ENCODE results near the gene TSC1.
"Not testable (repeated sequence)": the region's sequence is repeated elsewhere in the genome, so short reads cannot be mapped to it uniquely, and the experiment has no call there.

The TSC1 gene

DNA sequence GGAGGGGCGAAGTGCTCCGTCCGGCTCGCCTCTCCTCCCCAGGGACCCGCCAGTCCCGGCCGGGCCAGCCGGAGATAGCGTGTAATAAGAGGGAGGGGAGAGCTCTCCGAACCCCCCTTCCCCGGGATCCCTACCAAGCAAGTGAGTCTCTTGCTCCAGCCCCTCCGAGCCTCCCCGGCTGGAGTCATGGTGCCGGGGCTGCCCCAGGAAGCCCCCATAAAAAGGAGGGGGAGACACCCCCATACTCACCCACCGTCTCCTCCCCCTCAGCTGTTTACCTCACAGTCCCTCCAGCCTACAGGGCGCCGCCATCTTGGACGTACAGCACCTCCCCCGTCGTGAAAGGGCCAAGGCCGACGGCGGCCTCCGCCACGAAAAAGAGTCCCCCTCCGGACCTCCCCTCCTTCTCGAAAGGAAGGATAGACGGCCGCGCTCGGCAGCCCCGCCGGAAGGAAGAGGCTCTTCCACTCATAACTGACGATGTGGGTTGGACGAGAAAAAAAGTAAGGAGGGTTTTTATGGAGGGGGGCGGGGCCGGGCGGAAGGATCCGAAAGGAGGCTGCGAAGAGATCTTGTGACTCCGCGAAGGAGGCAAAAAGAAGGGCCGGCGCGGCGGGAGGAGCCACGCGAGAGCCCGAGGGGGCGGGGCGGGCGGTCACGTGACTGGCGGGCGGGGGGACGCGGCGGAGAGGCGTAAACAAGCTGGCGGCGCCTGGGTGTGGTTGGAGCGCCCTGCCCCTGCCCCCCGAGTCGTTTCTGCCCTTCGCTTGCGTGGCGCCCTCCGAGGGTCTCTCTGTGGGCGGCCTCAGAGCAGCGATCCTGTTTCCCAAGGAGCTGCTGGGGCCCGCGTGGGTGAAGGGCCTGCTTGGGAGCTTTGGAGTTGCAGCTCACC lies at the start of gene TSC1:
Gene TSC1, minus strand, starts transcription at position 323 of the 892 bp plus-strand sequence. CDS start 15,744 bp downstream, outside the sequence.
- peak; percentile 60 for DNase-seq

DNA sequence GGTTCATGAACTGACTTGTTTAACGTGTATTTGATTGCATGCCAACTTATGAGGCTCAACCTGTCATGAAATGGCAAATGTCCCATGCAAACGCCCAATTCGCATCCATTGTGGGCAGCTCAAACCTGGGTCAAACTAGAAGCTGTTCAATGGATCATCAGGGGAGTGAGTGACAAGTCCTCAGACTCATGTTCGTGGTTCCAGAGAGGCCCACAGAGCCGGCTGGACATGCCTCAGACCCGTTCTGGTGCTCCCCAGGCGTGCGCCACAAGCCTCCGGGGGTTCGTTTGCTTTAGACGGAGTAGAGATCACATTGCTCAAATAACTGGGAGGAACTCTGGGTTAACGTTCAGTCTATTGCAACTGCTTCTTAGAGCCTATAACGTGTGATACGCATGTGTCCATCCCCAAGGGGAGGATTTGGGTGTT lies 49.1 kb upstream of the TSC1 start:
- DNase-seq, result no peak

DNA sequence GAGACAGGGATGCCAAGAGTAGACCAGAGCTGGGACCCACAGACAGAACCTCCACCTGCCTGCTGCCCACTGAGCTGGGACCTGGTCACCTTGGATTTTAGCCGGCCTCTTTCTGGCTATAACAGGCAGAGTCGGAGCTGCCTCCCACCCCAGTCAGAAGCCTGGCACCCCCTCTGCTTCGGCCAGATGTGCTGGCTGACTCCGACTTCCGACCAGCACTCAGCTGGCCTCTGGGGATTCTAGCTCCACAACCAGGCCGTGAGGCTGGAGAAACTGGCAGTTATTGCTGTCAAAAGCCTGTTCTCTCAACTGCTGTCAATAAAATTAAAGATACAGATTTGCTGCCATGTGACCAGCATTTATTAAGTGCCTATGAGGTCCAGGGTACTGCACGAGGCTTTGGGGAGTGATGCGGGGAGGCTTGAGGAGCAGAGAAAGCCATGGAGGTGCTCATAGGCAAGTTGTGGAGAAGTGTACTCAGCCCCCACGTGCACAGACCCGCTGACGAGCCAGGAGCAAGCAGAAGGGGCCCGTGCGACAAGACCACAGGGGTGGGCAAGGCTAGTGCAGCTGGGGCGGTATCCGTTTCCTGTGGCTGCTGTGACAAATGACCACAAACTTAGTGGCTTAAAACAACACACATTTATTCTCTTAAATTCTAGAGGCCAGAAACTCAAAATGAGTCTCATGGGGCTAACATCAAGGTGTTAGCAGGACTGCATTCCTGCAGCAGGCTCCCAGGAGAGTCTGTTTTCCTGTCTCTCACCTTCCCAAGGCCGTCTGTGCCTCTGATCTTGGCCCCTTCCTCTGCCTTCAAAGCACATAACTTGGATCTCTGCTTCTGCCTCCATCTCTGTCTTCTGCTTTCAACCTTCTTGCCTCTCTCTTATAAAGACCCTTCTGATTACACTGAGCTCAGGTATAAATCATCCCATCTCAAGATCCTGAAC lies 47.2 kb upstream of the TSC1 start:
- DNase-seq, result no peak

DNA sequence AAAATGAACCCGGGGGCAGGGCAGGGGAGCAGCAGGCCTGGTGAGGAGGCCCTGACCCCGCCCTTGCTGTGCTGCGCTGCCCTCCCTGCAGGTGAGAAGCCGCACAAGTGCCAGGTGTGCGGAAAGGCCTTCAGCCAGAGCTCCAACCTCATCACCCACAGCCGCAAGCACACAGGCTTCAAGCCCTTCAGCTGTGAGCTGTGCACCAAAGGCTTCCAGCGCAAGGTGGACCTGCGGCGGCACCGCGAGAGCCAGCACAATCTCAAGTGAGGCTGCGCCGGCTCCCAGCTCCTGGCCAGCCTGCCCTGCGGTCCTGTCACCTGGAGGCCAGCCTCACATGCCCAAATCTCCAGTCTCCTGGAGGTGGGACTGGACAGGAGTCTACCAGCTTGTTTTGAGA lies 46.4 kb upstream of the TSC1 start:
- DNase-seq, result no peak

DNA sequence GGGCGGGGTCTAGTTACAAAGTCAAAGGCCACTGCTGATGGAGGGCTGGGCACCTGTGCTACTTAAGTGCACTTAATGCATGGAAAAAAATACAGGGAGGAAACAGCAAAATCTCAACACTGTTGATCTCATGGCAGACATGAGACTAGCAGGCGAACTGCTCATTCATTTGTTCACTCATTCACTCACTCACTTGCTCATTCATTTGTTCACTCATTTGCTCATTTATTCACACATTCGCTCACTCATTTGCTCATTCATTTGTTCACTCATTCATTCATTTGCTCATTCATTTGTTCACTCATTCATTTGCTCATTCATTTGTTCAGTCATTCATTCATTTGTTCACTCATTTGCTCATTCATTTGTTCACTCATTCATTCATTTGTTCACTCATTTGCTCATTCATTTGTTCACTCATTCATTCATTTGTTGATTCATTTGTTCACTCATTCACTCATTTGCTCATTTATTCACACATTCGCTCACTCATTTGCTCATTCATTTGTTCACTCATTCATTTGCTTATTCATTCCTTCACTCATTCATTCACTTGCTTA lies 45.7 kb upstream of the TSC1 start:
- not testable (repeated sequence) for DNase-seq

DNA sequence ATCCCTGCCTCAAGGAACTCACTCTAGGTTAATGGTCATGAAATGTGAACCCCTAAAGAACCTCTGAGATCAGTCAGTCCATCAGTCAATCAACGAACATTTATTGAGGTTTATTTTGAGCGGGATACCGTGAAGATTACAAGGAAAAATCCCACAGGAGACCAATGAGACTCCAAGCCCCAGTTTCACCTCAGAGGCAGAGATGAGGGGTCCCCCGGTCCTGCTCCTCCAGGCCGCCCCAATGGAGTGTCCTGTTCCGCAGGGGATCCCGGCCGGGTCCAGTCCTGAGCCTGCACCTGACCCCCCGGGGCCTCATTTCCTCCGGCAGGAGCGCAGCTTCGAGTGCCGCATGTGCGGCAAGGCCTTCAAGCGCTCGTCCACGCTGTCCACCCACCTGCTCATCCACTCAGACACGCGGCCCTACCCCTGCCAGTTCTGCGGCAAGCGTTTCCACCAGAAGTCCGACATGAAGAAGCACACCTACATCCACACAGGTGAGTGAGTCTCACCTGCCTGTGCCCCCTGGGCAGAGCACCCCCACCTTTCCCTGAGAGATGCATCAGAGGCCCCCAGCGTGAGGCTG lies 45.1 kb upstream of the TSC1 start:
- DNase-seq, result no peak

DNA sequence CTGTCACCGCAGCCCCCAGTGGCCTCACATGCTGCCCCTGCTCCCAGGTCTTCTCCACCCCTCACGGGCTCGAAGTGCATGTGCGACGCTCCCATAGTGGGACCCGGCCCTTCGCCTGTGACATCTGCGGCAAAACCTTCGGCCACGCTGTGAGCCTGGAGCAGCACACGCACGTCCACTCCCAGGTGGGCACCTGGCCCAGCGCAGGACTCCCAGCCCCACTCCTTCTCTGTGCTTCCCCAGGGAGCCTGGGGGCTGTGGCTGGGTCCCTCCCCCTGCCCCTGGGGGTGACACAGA lies 44.5 kb upstream of the TSC1 start:
- DNase-seq, result no peak

DNA sequence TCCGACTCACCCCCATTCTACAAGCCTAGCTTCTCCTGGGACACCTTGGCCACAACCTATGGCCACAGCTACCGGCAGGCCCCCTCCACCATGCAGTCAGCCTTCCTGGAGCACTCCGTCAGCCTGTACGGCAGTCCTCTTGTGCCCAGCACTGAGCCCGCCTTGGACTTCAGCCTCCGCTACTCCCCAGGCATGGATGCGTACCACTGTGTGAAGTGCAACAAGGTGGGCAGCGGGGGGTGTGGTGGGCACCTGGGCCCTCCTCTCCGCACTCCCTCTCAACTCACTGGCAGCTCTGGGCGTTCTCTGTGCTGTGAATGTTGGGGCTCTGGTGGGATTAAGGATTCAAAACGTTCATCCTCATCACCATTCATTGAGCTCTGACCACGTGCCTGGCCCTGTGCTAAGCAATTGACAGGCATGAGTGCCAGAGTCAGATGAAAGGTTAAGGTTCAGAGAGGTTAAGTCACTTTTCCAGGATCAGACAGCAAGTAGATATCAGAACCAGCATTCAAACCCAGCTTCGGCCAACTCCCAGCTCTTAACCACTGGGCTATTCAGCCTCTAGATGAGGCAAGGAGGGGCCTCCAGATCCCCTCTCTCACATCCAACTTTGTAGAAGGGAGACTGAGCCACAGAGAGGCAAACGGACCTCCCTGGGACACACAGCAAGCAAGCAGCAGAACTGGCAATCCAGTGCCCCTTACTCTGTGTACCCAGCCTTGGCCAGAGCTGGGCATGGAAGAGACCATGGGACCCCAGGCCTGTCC lies 44.0 kb upstream of the TSC1 start:
- no peak for DNase-seq

DNA sequence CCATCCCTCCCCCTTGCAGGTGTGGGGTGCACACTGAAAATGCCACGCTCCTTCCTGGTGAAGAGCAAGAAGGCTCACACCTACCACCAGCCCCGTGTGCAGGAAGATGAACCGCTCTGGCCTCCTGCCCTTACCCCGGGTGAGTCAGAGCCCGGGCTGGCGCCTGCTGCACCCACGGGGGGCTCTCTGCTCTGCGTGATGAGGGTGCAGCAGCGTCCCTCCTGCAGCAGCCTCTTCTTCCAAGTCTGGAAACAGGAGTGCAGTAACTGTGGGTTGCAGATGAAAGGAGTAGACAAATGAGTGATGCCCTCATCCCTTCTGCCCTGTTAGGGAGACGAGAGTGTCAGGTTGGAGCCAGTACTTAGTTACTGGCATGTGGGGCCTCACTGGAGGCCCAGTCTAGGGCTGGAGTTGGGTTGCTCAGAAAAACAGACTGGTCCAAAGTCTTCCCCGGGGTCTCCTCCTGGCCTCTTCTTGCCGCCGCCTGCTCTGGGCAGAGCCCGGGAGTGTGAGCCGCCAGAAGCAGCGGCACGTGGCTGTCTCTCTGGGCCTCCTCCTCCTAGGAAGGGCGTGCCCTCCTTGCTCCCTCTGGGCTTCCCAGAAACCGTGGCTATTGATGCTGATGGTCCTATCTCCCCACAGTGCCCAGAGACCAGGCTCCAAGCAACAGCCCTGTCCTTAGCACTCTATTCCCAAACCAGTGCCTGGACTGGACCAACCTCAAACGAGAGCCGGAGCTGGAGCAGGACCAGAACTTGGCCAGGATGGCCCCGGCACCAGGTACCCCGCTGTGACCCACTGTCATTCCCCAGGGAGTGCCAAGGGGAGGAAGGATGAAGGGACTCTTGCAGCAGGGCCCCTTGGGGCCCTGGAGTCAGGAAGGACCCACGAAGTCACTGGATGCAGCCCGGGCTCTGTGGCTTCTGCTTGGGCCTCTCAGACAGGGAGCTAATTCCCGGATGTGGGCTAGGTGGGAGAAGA lies 42.5 kb upstream of the TSC1 start:
- no peak for DNase-seq

DNA sequence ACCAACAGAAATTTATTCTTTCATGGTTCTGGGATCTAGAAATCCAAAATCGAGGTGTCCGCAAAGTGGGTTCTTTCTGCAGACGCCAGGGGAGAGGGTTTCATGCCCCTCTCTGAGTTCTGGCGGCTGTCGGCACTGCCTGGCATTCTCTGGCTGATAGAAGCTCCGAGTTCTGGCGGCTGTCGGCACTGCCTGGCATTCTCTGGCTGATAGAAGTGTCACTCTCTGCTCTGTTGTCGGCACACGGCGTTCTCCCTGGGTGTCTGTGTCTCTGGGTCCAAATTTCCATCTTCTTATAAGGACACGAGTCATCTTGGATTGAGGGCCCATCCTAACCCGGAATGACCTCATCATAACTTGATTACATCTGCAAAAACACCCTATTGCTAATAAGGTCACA lies 41.7 kb upstream of the TSC1 start:
- no peak for DNase-seq

DNA sequence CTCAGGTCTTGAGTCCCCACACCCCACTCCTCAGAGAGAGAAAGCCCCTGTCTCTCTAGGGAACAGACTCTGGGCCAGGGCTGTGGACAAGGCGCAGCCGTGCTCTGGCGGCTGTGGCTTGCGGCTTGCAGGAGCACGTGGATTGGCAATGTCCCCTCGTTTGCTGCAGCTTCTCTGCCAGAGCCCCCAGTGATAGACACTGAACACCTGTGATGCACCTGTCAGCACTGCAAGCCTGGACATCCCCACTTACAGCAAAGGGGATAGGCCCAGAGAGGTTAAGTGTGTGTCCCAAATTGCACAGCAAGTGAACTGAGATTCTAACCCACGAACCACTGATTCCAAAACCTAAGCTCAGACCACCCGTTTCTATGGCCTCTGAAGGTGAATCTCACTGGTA lies 41.1 kb upstream of the TSC1 start:
- DNase-seq, result no peak

DNA sequence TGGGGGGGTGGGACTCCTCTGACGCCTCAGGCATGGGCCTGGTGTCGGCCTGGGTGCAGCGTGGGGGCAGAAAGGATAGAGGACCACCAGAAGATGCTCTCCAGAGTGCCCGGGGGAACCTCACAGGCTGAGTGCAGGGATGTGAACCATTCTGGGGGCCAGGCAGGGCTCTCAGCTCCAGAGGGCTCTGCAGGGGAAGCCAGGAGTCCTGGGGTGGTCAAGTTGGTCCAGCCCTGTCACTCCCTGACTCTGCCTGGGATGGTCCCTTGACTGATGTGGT lies 40.6 kb upstream of the TSC1 start:
- DNase-seq, result no peak

DNA sequence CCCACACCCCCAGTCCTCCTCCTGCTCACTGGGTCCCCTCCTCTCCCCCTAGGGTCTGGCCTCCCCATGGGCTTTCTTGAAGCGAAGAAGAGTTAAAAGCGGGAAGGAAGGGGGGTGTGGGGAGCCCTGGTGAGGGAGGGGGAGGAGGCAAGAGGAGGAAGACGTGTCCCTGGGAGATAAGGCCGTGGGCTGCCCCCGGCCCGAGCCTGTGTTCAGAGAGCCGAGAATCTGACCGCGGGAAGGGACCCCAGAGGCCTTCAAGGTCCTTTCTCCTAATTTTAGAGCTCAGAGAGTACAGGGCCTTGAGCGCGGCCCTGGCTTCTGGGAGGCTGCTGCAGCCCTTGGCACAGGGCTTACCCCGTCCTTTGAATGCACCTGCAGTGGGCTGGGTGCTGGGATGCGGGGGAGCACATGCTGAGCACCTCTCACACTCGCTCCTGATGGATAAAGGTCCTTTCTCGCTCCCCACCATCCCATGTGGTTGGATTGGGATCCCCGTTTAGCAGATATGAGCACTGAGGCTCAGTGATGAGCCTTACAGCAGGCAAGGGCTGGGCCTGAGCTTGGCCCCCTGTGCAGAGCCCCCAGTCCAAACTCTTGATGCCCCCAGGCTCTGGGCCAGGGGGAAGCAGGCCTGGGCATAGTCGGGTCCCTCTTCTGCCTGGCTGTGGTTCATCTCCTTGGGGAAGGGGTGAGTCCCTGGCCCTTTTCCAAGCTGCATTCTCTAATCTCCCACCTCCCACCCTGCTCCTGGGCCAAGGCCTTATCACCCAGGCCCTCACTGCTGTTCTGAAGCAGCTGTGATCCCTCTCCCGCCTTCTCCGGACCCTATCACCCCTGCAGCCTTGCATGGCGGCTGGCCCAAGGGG lies 40.0 kb upstream of the TSC1 start:
- no peak for DNase-seq

DNA sequence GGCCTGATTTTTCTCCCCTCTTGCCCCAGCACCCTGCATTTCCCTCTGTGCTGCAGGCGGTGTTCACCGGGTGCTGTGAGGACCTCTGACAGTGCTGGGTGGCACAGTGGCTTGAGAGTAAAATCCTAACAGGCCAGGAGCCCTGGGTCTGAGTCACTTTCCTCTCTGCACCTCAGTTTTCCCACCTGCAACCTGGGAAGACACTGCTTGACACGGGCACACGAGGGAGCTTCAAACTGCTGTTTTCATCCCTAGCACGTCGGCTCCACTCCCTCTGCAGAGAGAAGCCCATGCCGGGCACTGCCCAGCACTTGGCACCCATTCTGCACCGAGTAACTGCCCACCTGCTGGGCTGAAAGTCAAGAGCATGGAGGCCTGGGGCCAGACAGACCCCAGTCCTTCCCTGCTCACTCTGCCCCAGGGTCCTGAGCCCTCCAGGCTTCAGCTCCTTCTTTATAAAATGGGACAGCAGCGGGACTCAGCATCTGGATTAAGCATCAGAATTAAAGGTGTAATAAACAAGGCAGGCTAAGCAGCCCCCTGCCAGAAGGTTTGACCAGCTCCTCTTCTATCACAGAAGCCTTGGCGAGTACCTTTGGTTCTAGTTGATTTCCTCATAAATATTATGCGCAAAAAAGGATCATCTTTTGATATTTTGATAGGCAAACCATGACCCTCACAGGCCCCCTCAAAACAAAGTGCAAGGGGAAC lies 39.2 kb upstream of the TSC1 start:
- no peak for DNase-seq

DNA sequence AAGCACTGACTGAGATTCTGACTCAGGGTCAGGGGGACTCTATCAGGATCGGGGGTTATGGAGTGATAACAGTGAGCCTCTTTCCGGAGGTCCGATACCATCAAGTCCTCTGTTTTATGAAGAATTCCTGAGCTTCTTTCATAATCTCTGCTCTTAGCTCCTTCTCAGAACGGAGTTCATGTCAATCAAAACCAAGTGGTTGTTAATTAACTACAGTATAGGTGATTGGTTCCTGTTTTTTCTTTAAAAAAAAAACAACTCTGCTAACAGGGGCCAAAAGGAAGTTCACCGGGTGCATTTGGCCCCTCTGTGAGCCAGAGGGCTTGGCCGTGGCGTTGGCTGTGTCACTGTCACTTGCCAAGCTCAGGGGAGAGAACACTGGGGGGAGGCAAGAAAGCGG lies 38.0 kb upstream of the TSC1 start:
- DNase-seq, result no peak

DNA sequence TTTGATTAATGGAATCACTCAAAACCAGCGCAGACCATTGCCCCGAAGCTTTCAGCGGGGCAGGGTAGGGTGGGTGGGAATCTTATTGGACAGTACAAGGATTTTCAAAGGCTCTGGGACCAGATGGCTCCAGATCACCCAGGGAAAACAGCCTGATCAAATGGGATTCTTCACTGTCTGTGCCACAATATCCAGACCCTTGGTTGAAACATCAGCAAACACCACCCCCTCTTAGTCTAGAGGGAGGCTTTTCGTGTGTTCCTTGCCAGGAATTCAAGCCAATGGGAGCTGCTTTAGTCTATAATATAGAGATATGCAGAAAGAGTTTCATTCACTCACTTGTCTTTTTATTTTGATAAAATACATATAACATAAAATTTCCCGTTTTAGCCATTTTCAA lies 35.7 kb upstream of the TSC1 start:
- no peak for DNase-seq

DNA sequence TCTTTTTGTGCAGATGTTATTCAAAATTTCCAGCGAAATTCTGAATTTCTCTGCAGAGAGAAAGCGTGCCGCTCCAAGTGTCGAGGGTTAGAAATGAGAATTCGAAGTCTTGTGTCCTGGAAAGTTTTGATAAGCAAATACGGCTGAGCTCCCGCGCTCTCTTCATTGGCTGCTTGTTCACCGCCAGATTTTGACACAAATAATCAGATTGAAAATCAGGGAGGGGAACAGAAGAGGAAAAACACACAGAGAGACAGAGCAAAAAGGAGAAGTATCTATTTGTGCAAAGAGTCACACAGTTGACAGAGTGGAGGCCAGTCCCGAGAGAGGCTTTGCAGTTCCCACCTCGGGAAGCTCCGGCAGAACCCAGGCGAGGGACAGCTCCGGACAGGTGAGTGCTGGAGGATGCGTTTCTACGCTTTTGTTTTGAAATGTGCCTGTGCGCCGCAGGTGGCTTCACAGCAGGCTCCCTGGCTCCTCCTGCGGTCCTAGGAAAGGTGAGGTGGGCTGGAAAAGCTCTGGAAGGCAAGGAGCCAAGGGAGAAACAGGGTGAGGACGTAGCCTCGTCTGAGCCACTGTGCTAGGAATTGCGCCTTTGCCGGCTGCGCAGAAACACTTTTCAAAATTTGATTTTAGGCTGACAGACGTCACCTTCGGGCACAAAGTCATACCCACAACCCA lies 34.2 kb upstream of the TSC1 start, which contains the start of gene GFI1B:
Gene GFI1B, plus strand, starts transcription at position 244 of the 681 bp plus-strand sequence. CDS start 7,985 bp downstream, outside the sequence.
- DNase-seq, result no peak

DNA sequence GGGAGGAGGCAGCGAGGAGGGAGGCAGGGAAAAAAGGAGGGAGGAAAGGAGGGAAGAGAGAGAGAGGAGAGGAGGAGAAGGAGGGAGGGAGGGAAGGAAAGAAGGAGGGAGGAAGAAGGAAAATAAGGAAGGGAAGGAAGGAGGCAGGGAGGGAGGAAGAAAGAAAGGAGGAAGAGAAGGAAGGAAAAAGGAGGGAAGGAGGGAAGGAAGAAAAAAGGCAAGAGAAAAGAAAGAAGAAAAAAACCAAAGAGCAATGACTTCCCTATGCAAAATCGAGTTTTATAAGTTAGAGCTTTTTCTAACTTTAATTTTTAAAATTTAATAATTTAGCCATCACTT lies 33.7 kb upstream of the TSC1 start:
- DNase-seq, result no peak

DNA sequence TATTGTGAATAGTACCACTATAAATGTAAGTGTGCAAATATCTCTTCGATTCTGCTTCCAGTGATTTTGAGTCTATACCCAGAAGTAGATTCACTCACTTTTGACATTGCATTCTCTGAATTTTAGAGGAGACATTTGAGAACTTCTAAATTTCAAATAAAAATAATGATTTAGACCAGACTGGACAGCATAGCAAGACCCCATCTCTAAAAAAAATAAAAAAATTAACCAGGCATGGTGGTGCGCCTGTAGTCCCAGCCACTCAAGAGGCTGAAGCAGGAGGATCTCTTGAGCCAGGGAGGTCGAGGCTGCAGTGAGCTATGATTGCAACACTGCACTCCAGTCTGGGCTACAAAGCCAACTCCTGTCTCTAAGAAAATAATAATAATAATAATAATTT lies 32.2 kb upstream of the TSC1 start:
- DNase-seq, result no peak

Measured in NCI-H2081 treated with DMSO at 0.1 percent for 48 hours (cell line).